BLaER1 treated with 17β-estradiol and CSF1 and Interleukin-3, amounts not matched to agents 10 nM and 100 nM (cell line): ENCODE measurements around the gene RASGRF1.
A peak's percentile ranks its signal among the peaks of the same experiment; 100 is the strongest.

Experiments used
- H3K27ac ChIP-seq, 11 experiments: shearing (Covaris generic); formaldehyde crosslinking; 2 replicates each; pipeline ENCODE4 v1.8.1; 2022
- H3K27me3 ChIP-seq, 11 experiments: shearing (Covaris generic); formaldehyde crosslinking; 2 replicates each; pipeline ENCODE4 v1.8.1; 2022
- H3K36me3 ChIP-seq, 11 experiments: shearing (Covaris generic); formaldehyde crosslinking; 2 replicates each; pipeline ENCODE4 v1.8.1; 2022
- H3K4me1 ChIP-seq, 10 experiments: shearing (Covaris generic); formaldehyde crosslinking; 2 replicates each; pipeline ENCODE4 v1.8.1; 2022
- H3K4me2 ChIP-seq, 11 experiments: shearing (Covaris generic); formaldehyde crosslinking; 2 replicates each; pipeline ENCODE4 v1.8.1; 2022
- H3K4me3 ChIP-seq, 10 experiments: shearing (Covaris generic); formaldehyde crosslinking; 2 replicates each; pipeline ENCODE4 v1.8.1; 2022
- H3K9ac ChIP-seq, 11 experiments: shearing (Covaris generic); formaldehyde crosslinking; 2 replicates each; pipeline ENCODE4 v1.8.1; 2022
- H3K9me3 ChIP-seq, 11 experiments: shearing (Covaris generic); formaldehyde crosslinking; replicated peaks in 1 of 11; 2 replicates each; pipeline ENCODE4 v1.8.1; 2022
- H4K20me1 ChIP-seq, 11 experiments: shearing (Covaris generic); formaldehyde crosslinking; 2 replicates each; pipeline ENCODE4 v1.8.1; 2022
- Cebpa-rat ChIP-seq, 11 experiments: shearing (Covaris generic); IDR thresholded peaks; 2 replicates each; pipeline ENCODE4 v1.8.1; 2022

The RASGRF1 gene

DNA sequence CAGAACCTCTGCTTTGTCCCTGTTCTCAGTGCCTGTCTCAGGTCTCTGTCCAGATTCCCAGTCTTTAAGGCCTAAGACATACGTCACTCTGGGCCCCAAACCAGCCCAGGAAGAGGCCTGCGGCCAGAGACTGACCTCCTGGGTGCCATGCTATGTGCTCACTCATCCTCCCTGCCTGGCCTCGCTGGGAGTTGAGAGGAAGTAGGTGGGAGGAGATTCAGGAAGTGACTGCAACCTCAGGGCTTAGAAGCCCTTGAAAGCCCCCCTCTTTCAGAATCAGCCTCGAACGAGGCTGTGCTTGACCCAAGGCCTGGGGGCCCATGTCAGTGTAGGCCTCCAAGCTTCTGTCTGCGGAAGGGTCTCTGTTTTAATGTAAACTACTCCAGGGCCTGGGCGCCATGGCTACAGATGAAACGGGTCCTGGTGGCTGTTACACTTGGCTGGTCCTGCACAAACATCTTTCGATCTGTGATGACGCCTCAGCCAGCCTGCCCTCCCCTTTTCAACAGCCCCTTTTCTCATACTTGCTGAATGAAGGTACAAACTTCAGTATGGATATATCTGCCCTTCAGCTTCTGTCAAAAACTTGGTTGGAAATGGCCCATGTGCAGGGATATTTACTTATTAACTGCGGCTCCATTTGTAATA is 11.7 kb downstream of the RASGRF1 start:
- H3K4me2 ChIP-seq: peak overlapping the region; percentile 57 to 85 (median 74)
- H3K4me1 ChIP-seq: peaks cover 10 to 51% (median 29%) of the 10 kb centered on the region in 10 experiments
- no peaks in the 10 kb centered on the region for H3K27me3 ChIP-seq
- TF ChIP-seq Cebpa-rat (IDR thresholded peaks at IDR 0.05): no peak
- no peaks in the 10 kb centered on the region for H3K36me3 ChIP-seq
- H3K4me3 ChIP-seq: peak overlapping the region in 2 of 10 experiments; percentile 2 to 21; a peak in 2 of 20 replicates
- H3K9me3 ChIP-seq: peaks cover 0 to 11% (median 0%) of the 10 kb centered on the region in 11 experiments; a peak in 3 of 22 replicates
- no peaks in the 10 kb centered on the region for H4K20me1 ChIP-seq
- peak overlapping the region in 10 of 11 experiments; percentile 5 to 86 (median 74); a peak in 19 of 22 replicates for H3K27ac ChIP-seq
- peak overlapping the region in 8 of 11 experiments; percentile 46 to 74 (median 62); a peak in 14 of 22 replicates for H3K9ac ChIP-seq

GRCh38 chr15:79078003-79078402 is 12.6 kb downstream of the RASGRF1 start:
- peak overlapping the region; percentile 57 to 85 (median 74) for H3K4me2 ChIP-seq
- H3K36me3 ChIP-seq: no peaks in the 10 kb centered on the region
- no peaks in the 10 kb centered on the region for H4K20me1 ChIP-seq
- H3K9me3 ChIP-seq: peaks cover 0 to 11% (median 0%) of the 10 kb centered on the region in 11 experiments; a peak in 3 of 22 replicates
- H3K27ac ChIP-seq: peak overlapping the region in 6 of 11 experiments; percentile 74 to 86 (median 82); a peak in 9 of 22 replicates
- peaks cover 10 to 44% (median 26%) of the 10 kb centered on the region in 10 experiments for H3K4me1 ChIP-seq
- H3K9ac ChIP-seq: no peak overlapping the region
- H3K4me3 ChIP-seq: no peak overlapping the region
- no peak for TF ChIP-seq Cebpa-rat (IDR thresholded peaks at IDR 0.05)
- no peaks in the 10 kb centered on the region for H3K27me3 ChIP-seq

DNA sequence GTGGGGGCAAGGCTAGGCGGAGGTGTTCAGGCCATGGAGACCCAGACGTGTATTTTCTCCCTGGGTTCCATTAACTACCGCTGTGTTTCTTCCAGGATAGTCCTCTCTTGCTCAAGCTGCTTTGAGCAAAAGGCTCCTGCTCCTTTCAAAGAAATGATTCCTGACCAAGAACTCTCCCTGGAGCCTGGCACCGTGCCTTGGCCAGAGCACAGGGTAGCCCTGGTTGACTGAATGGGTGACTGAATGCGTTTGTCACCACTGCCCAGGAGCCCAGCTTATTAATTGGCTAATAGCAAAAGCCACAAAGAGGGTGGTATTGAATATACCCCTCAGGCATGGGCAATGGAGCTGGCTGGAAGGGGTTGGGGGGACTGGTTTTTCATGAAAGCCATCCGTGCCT is 13.9 kb downstream of the RASGRF1 start:
- no peaks in the 10 kb centered on the region for H3K27me3 ChIP-seq
- H3K4me1 ChIP-seq: peaks cover 10 to 30% (median 20%) of the 10 kb centered on the region in 10 experiments
- no peak overlapping the region for H3K27ac ChIP-seq
- no peaks in the 10 kb centered on the region for H3K36me3 ChIP-seq
- H3K9me3 ChIP-seq: peaks cover 0 to 11% (median 0%) of the 10 kb centered on the region in 11 experiments; a peak in 3 of 22 replicates
- no peaks in the 10 kb centered on the region for H4K20me1 ChIP-seq
- no peak overlapping the region for H3K4me2 ChIP-seq
- no peak overlapping the region for H3K9ac ChIP-seq
- no peak for TF ChIP-seq Cebpa-rat (IDR thresholded peaks at IDR 0.05)
- no peak overlapping the region for H3K4me3 ChIP-seq

DNA sequence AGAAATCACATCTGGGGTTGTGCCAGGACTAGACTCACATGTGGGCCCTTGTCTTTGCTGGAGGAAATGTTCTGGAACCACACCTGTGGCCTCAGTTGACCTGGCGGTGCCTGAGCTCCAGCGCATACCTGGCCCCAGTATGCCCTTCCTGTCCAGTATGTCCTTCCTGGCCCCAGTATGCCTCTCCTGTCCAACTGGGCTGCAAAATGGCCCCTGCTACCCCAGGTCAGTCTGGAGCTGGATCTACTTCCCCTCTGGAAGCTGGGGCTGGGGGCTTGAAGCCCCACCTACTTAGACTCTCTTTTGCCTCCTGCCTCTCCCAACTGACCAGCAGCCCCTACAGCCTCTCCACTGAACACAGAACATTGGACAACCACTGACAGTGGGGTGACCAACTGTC is 15.3 kb downstream of the RASGRF1 start:
- Histone ChIP-seq H3K4me1 (peaks cover 10 to 24% (median 16%) of the 10 kb centered on the region in 10 experiments), H3K4me2 (no peak overlapping the region), H3K4me3 (no peak overlapping the region), H3K9me3 (peaks cover 0 to 11% (median 0%) of the 10 kb centered on the region in 11 experiments; a peak in 3 of 22 replicates), H3K27ac (no peak overlapping the region), H3K27me3 (no peaks in the 10 kb centered on the region), H3K9ac (no peak overlapping the region), H4K20me1 (no peaks in the 10 kb centered on the region), H3K36me3 (no peaks in the 10 kb centered on the region)
- TF ChIP-seq Cebpa-rat (IDR thresholded peaks at IDR 0.05): no peak

DNA sequence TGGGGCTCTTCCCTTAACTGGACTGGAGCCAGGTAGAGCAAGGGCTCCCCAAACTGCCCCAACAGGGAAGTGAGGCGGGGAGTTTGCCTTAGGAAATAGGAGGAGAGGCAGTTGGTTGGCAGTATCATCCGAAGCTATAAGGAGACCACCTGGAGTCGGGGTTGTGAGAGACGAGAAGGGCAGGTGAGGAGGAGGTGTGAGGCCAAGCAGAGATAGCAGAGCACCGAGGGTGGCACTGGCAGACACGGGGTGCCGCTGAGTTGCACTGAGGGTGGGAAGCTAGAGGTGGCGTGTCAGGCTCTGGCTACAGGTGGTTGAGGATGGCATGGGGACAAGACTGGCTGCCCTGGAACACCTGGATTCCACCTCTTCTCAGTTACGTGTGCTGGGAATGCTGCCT is 17.2 kb downstream of the RASGRF1 start:
- peaks cover 2 to 7% (median 3%) of the 10 kb centered on the region in 10 experiments for H3K4me1 ChIP-seq
- H4K20me1 ChIP-seq: no peaks in the 10 kb centered on the region
- H3K9ac ChIP-seq: no peak overlapping the region
- H3K27ac ChIP-seq: no peak overlapping the region
- H3K9me3 ChIP-seq: peaks cover 0 to 1% (median 0%) of the 10 kb centered on the region in 11 experiments; a peak in 1 of 22 replicates
- no peaks in the 10 kb centered on the region for H3K27me3 ChIP-seq
- H3K36me3 ChIP-seq: no peaks in the 10 kb centered on the region
- H3K4me3 ChIP-seq: no peak overlapping the region
- TF ChIP-seq Cebpa-rat (IDR thresholded peaks at IDR 0.05): no peak
- H3K4me2 ChIP-seq: no peak overlapping the region

GRCh38 chr15:79071901-79072300 is 18.7 kb downstream of the RASGRF1 start:
- H3K4me3 ChIP-seq: no peak overlapping the region
- H4K20me1 ChIP-seq: no peaks in the 10 kb centered on the region
- no peak overlapping the region for H3K9ac ChIP-seq
- H3K27me3 ChIP-seq: no peaks in the 10 kb centered on the region
- TF ChIP-seq Cebpa-rat (IDR thresholded peaks at IDR 0.05): no peak
- peaks cover 0 to 13% (median 0%) of the 10 kb centered on the region in 10 experiments; a peak in 5 of 20 replicates for H3K4me1 ChIP-seq
- no peak overlapping the region for H3K4me2 ChIP-seq
- H3K36me3 ChIP-seq: no peaks in the 10 kb centered on the region
- H3K9me3 ChIP-seq: no peaks in the 10 kb centered on the region
- H3K27ac ChIP-seq: no peak overlapping the region

DNA sequence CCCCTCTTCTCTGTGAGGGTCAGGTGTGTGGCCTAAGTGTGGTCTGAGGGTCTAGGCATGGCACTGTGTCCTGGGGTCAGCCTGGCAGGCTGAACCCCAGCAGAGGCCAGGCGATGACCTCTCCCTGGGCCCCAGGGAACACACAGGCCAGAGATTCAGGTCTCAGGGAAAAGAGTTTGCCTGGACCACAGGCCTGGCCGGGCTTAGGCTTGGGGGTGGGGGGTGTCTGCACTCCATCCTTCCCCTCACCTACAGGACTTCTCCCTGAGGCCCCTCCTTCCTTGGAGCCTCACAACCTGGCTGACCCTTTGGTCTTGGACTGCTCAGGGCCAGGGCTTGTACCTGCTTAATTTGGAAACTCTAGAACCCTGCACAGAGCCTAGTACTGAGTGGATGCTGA is 21.8 kb downstream of the RASGRF1 start:
- no peaks in the 10 kb centered on the region for H3K9me3 ChIP-seq
- H4K20me1 ChIP-seq: no peaks in the 10 kb centered on the region
- H3K9ac ChIP-seq: no peak overlapping the region
- no peak for TF ChIP-seq Cebpa-rat (IDR thresholded peaks at IDR 0.05)
- no peaks in the 10 kb centered on the region for H3K36me3 ChIP-seq
- no peak overlapping the region for H3K27ac ChIP-seq
- H3K4me2 ChIP-seq: no peak overlapping the region
- H3K4me3 ChIP-seq: no peak overlapping the region
- peaks cover 0 to 22% (median 9%) of the 10 kb centered on the region in 10 experiments; a peak in 13 of 20 replicates for H3K4me1 ChIP-seq
- no peaks in the 10 kb centered on the region for H3K27me3 ChIP-seq

- Histone ChIP-seq H3K4me3 (no peak overlapping the region), H3K27ac (no peak overlapping the region), H3K36me3 (no peaks in the 10 kb centered on the region), H3K27me3 (no peaks in the 10 kb centered on the region), H3K4me1 (peaks cover 0 to 22% (median 9%) of the 10 kb centered on the region in 10 experiments; a peak in 13 of 20 replicates), H3K9ac (no peak overlapping the region), H3K9me3 (no peaks in the 10 kb centered on the region), H3K4me2 (peak overlapping the region in 2 of 11 experiments; percentile 40 to 71; a peak in 4 of 22 replicates), H4K20me1 (no peaks in the 10 kb centered on the region)
- TF ChIP-seq Cebpa-rat (IDR thresholded peaks at IDR 0.05): no peak
These were observed 22.6 kb downstream of the RASGRF1 start for GRCh38 chr15:79067969-79068368.

DNA sequence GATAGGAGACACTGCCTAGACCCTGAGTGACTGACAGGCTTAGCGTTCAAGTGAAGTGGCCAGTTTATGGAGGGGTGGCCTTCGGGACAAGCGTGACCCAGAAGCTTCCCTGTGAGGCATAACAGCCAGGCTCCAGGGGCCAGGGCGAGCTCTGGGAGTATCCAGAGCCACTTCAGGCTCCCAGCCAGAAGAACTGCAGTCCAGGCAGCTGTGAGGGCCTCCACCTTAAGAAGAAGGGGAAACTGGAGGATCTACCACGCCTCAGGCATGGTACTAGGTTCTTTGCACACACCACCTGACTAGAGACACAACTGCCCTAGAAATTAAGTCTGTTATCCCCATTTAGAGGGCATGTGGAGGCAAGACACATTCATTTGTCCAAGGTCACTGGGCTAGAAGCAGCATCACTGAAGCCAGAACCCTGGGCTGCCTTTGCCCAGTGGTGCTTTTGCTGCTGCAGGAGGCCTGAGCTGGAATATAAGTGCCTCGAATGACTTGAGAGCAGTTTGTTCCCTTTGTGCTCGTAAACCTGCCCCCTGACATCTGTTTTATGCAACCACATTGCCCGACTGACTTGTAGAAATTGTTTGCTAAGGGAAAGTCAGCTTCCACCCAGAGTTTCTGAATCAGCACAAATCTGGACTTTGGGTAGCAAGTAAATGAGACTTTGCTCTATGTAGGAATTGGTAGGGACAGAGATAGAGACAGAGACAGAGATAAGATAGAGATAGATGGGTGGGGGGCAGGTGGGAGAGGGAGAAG is 23.3 kb downstream of the RASGRF1 start:
- Histone ChIP-seq H3K4me1 (peaks cover 0 to 22% (median 9%) of the 10 kb centered on the region in 10 experiments; a peak in 13 of 20 replicates), H3K27ac (no peak overlapping the region; a peak in 1 of 22 replicates), H3K4me3 (no peak overlapping the region), H3K9me3 (no peaks in the 10 kb centered on the region), H3K4me2 (peak overlapping the region in 2 of 11 experiments; percentile 40 to 71; a peak in 4 of 22 replicates), H4K20me1 (no peaks in the 10 kb centered on the region), H3K27me3 (no peaks in the 10 kb centered on the region), H3K36me3 (no peaks in the 10 kb centered on the region), H3K9ac (no peak overlapping the region)
- TF ChIP-seq Cebpa-rat (IDR thresholded peaks at IDR 0.05): no peak
